Measurements from ENCODE around the gene STK16. TPM values are rescaled to one million over a fixed set of nuclear protein-coding genes. Genes with fewer than 3 reads are reported as not detected.
"Not testable (repeated sequence)": the region's sequence is repeated elsewhere in the genome, so short reads cannot be mapped to it uniquely, and the experiment has no call there.

STK16 gene
- total RNA-seq, 2 donors from 2014 or later: 25.8 to 36.9 TPM

DNA sequence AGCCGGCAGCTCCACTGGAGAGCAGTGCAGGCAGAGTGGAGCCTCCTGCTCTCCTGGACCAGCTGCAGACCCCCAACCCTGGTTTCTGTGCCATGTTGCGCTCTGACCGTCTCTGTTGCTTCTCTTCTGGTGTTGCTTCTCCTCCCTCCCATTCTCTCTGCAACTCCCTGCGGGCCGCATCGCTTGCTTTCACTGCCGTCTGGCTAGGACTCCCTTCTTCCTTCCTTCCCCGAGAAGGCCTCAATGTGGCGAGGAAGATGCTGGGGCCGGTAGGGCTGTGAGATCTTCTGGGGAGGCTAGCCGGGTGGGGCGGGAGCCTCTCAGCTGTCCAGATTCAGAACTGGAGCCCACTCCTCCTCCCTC, 40.1 kb downstream of the STK16 start:
- Mint-ChIP-seq H3K27ac (peak overlapping the region in 1 of 2 donors; percentile 75), H3K36me3 (no peaks in the 10 kb centered on the region), H3K9me3 (no peaks in the 10 kb centered on the region)
- no peak for ATAC-seq
- DNase-seq (ENCODE audit: low spot score in 2 of 2): no peak

- no peaks in the 10 kb centered on the region for H3K9me3 Mint-ChIP-seq
- peak overlapping the region in 1 of 2 donors; percentile 76 for H3K27ac Mint-ChIP-seq
- no peak for DNase-seq (ENCODE audit: low spot score in 2 of 2)
- H3K36me3 Mint-ChIP-seq: no peaks in the 10 kb centered on the region
- no peak for ATAC-seq
Measured at GRCh38 chr2:219285894-219286425, 40.7 kb downstream of the STK16 start.

- no peak for ATAC-seq
- peak in 1 of 2 donors; percentile 53 for DNase-seq (ENCODE audit: low spot score in 2 of 2)
- Mint-ChIP-seq H3K36me3 (no peaks in the 10 kb centered on the region), H3K27ac (peak overlapping the region; percentile 69 to 76), H3K9me3 (no peaks in the 10 kb centered on the region)
Measured at GRCh38 chr2:219286436-219287115, 41.3 kb downstream of the STK16 start.

GRCh38 chr2:219287116-219287440, 41.8 kb downstream of the STK16 start:
- H3K36me3 Mint-ChIP-seq, ATAC-seq, H3K9me3 Mint-ChIP-seq: not testable (repeated sequence)
- H3K27ac Mint-ChIP-seq: peak overlapping the region in 1 of 2 donors; percentile 76
- DNase-seq (ENCODE audit: low spot score in 2 of 2): peak in 1 of 2 donors; percentile 31

DNA sequence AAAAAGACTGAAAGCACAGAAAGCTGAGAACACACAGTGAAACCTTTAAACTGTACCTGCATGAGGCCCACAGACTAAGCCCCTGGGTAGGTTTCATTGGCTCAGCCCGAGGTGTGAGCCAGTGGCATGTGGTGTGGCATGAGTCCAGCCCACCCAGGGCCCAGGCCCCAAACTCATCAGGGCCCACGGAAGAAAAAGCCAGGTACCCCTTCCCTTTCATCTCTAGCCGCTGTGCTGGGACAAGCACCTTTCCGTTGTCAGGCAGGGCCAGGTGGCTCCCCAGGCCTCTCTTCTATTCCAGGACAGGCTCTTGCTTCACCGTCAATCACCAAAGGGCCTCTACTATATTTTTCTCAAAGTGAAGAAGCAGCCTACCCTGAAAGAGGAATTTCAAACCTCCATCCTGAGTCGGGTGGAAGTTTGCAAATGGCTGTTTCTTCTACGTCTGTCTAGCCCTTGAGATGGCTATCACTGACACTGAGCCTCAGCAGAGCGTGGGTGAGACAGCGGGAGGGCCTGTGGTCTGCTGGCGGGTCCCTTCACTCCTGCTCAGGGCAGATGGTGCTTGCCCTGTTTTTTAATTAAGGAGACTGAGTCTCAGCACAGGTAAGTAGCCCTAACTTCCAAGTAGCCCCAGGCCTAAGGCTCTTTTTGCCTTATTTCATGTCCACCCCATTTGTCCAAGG, 42.4 kb downstream of the STK16 start:
- no peaks in the 10 kb centered on the region for H3K36me3 Mint-ChIP-seq
- DNase-seq (ENCODE audit: low spot score in 2 of 2) (peak in 1 of 2 donors; percentile 44), ATAC-seq (no peak)
- no peak overlapping the region for H3K27ac Mint-ChIP-seq
- H3K9me3 Mint-ChIP-seq: no peaks in the 10 kb centered on the region

DNA sequence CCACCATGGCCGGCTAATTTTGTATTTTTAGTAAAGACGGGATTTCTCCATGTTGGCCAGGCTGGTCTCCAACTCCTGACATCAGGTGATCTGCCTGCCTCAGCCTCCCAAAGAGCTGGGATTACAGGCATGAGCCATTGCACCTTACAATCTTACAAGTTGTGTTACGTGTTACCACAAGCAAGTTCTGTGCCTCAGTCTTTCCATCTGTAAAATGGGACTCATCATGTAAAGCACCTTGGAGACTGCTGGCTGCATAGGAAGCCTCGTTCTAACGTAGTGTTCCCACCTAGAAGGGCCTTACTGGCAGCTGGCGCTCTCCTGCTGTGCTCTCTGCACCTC, 43.9 kb downstream of the STK16 start:
- H3K36me3 Mint-ChIP-seq: no peaks in the 10 kb centered on the region
- ATAC-seq: no peak
- H3K9me3 Mint-ChIP-seq: no peaks in the 10 kb centered on the region
- H3K27ac Mint-ChIP-seq: no peak overlapping the region
- no peak for DNase-seq (ENCODE audit: low spot score in 2 of 2)

GRCh38 chr2:219289537-219290361, 44.5 kb downstream of the STK16 start:
- no peaks in the 10 kb centered on the region for H3K9me3 Mint-ChIP-seq
- ATAC-seq: no peak
- peak in 1 of 2 donors; percentile 45 for DNase-seq (ENCODE audit: low spot score in 2 of 2)
- no peak overlapping the region for H3K27ac Mint-ChIP-seq
- no peaks in the 10 kb centered on the region for H3K36me3 Mint-ChIP-seq

DNA sequence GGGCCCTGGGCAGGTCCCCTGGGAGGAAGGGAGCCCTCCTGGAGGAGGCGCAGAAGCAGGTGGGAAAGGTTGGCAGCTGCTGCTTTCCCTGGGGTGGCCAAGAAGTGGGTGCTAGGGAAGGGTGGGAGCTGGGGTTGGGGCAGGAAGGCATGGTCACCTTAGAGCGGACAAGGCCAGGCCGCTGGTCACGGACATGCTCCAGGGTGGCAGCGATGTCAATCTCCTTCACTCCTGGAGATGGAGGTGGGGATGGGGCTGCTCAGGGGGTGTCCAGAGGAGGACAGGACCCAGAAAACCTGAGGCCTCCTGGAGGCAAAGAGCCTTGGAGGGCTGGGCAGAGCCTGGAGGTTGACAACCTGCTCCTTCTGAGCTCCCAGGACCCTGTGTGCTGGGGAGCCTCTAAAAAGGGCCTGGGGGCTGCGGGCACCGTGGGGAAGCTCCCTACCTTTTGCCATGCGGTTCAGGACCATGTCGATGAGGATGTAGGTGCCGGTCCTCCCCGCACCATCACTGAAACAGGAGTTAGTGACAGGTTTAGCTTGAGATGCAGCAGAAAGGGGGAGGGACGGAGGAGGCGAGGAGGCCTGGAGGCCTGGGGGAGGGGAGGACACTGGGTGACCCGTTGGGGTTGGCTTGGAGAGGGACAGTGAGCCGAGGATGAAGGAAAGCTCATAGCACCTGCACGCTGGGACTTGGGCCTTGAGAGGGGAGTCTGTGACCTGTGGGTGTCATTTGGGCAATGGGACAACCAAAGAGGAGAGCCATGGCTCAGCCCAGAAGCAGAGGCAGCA, 45.3 kb downstream of the STK16 start:
- ATAC-seq: no peak
- DNase-seq (ENCODE audit: low spot score in 2 of 2): peak in 1 of 2 donors; percentile 31
- Mint-ChIP-seq H3K27ac (peak overlapping the region; percentile 10 to 48), H3K9me3 (no peaks in the 10 kb centered on the region), H3K36me3 (no peaks in the 10 kb centered on the region)

- Mint-ChIP-seq H3K27ac (peak overlapping the region in 1 of 2 donors; percentile 48), H3K9me3 (no peaks in the 10 kb centered on the region), H3K36me3 (no peaks in the 10 kb centered on the region)
- ATAC-seq (no peak), DNase-seq (ENCODE audit: low spot score in 2 of 2) (peak in 1 of 2 donors; percentile 21)
Measured at GRCh38 chr2:219291394-219291793, 46.1 kb downstream of the STK16 start.

DNA sequence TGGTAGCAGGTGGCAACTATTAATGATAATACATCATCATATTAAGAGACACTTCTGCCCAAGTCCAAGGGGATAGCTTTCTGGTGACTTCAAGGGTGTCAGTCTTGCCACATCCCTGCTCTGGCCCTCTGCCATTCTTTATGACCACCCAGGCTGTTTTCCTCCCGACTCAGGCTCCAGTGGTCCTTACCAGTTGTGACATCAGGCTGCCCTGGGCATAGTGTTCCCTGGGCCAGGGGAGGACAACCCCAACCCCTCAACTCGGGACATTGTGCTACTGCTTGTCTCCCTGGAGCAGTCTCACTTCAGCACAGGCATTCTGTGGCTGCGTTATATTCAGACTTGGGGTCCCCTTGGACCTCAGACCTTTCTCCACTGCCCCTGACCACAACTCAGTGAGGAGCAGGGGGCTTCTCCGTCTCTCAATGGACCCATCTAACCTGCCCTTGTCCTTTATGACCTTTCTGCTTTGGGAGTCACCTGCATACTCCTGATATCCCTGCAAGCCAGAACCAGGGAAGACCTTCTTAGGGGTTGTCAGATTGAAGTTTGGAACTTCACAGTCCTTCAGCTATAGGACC, 46.7 kb downstream of the STK16 start:
- ATAC-seq (no peak), DNase-seq (ENCODE audit: low spot score in 2 of 2) (no peak)
- Mint-ChIP-seq H3K36me3 (no peaks in the 10 kb centered on the region), H3K27ac (no peak overlapping the region), H3K9me3 (no peaks in the 10 kb centered on the region)

GRCh38 chr2:219292616-219293015, 47.3 kb downstream of the STK16 start:
- Mint-ChIP-seq H3K27ac (no peak overlapping the region), H3K36me3 (no peaks in the 10 kb centered on the region), H3K9me3 (no peaks in the 10 kb centered on the region)
- peak in 1 of 2 donors; percentile 28 for DNase-seq (ENCODE audit: low spot score in 2 of 2)
- no peak for ATAC-seq

GRCh38 chr2:219293736-219294231, 48.5 kb downstream of the STK16 start:
- ATAC-seq: no peak
- DNase-seq (ENCODE audit: low spot score in 2 of 2): peak in 1 of 2 donors; percentile 45
- H3K9me3 Mint-ChIP-seq: no peaks in the 10 kb centered on the region
- H3K36me3 Mint-ChIP-seq: no peaks in the 10 kb centered on the region
- H3K27ac Mint-ChIP-seq: peak overlapping the region in 1 of 2 donors; percentile 85

- H3K9me3 Mint-ChIP-seq: no peaks in the 10 kb centered on the region
- no peaks in the 10 kb centered on the region for H3K36me3 Mint-ChIP-seq
- peak; percentile 90 to 95 for DNase-seq (ENCODE audit: low spot score in 2 of 2)
- ATAC-seq: peak; percentile 87 to 88
- peak overlapping the region; percentile 36 to 85 for H3K27ac Mint-ChIP-seq
Measured at GRCh38 chr2:219294356-219295351, 49.4 kb downstream of the STK16 start.

- ATAC-seq (no peak), DNase-seq (ENCODE audit: low spot score in 2 of 2) (no peak)
- Mint-ChIP-seq H3K27ac (no peak overlapping the region), H3K9me3 (no peaks in the 10 kb centered on the region), H3K36me3 (no peaks in the 10 kb centered on the region)
Measured at GRCh38 chr2:219296142-219296541, 50.9 kb downstream of the STK16 start.
